ENCODE measurements around the gene CFAP53. TPM values are rescaled to one million over a fixed set of nuclear protein-coding genes. Genes with fewer than 3 reads are reported as not detected.

Gene CFAP53
- polyA plus RNA-seq, 1 of the 3 experiments (the other 2 are of a cell fraction), result 1.6 TPM

DNA sequence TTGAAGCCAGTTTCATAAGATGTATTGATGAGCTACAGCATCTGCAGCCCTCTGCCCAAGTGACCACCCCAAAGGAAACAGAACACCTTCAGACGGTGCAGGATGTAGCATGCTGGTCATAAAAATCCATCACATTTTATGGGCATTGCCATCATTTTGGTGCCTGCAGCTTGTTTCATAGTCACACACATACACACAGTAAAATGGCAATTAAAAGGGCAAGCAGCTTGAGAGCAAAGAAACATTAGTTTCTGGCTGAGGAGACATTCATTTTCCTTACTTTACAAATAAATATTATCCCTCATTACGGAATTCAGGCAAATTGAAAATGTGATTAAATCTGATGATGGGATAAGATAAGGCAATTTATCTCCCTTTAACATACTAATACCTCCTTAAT, 84.7 kb downstream of the CFAP53 start:
- ChIA-PET POLR2A (no interaction called here), CTCF (interaction anchor here (1.2 to 1.4 kb wide), 2 partner anchors 22 to 176 kb away, joined by 3 to 8 read pairs; no protein-coding TSS in a partner anchor)
- H3K27ac ChIP-seq (ENCODE audit: low read depth in 2 of 2, low read length in 1 of 2), result no peak overlapping the region
- TF ChIP-seq, protein P1, sequence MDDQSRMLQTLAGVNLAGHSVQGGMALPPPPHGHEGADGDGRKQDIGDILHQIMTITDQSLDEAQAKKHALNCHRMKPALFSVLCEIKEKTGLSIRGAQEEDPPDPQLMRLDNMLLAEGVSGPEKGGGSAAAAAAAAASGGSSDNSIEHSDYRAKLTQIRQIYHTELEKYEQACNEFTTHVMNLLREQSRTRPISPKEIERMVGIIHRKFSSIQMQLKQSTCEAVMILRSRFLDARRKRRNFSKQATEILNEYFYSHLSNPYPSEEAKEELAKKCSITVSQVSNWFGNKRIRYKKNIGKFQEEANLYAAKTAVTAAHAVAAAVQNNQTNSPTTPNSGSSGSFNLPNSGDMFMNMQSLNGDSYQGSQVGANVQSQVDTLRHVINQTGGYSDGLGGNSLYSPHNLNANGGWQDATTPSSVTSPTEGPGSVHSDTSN (IDR thresholded peaks at IDR 0.05), result no peak
- TF ChIP-seq MXI1 (IDR thresholded peaks at IDR 0.05; ENCODE audit: low read depth, low read length) (no peak), GABPA (IDR thresholded peaks at IDR 0.05; ENCODE audit: low read depth) (no peak), CHD2 (IDR thresholded peaks at IDR 0.05; ENCODE audit: low read length, partially characterized antibody) (no peak), RFX5 (IDR thresholded peaks at IDR 0.05; ENCODE audit: low read length) (no peak), FOXJ3 (CRISPR knock-in tag; IDR thresholded peaks at IDR 0.05) (no peak), MEF2A (IDR thresholded peaks at IDR 0.05; ENCODE audit: borderline replicate concordance, low read depth) (no peak), FOXM1 (IDR thresholded peaks at IDR 0.05; ENCODE audit: low read depth) (no peak), USF2 (IDR thresholded peaks at IDR 0.05; ENCODE audit: borderline replicate concordance, low read depth, low read length) (no peak), RAD21 (IDR thresholded peaks at IDR 0.05; ENCODE audit: low read length) (no peak), EP300 (IDR thresholded peaks at IDR 0.05; ENCODE audit: borderline replicate concordance in 1 of 2, low read depth in 1 of 2, low read length in 1 of 2) (no peak), ELF1 (IDR thresholded peaks at IDR 0.05) (no peak), EZH2phosphoT487 (IDR thresholded peaks at IDR 0.05; ENCODE audit: borderline replicate concordance, low read depth) (no peak), TEAD4 (IDR thresholded peaks at IDR 0.05; ENCODE audit: borderline replicate concordance, insufficient read depth) (no peak)
- TF ChIP-seq, protein P2, sequence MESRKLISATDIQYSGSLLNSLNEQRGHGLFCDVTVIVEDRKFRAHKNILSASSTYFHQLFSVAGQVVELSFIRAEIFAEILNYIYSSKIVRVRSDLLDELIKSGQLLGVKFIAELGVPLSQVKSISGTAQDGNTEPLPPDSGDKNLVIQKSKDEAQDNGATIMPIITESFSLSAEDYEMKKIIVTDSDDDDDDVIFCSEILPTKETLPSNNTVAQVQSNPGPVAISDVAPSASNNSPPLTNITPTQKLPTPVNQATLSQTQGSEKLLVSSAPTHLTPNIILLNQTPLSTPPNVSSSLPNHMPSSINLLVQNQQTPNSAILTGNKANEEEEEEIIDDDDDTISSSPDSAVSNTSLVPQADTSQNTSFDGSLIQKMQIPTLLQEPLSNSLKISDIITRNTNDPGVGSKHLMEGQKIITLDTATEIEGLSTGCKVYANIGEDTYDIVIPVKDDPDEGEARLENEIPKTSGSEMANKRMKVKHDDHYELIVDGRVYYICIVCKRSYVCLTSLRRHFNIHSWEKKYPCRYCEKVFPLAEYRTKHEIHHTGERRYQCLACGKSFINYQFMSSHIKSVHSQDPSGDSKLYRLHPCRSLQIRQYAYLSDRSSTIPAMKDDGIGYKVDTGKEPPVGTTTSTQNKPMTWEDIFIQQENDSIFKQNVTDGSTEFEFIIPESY (IDR thresholded peaks at IDR 0.05; ENCODE audit: borderline replicate concordance, low read depth), result no peak
- TF ChIP-seq, protein P3, sequence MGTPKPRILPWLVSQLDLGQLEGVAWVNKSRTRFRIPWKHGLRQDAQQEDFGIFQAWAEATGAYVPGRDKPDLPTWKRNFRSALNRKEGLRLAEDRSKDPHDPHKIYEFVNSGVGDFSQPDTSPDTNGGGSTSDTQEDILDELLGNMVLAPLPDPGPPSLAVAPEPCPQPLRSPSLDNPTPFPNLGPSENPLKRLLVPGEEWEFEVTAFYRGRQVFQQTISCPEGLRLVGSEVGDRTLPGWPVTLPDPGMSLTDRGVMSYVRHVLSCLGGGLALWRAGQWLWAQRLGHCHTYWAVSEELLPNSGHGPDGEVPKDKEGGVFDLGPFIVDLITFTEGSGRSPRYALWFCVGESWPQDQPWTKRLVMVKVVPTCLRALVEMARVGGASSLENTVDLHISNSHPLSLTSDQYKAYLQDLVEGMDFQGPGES (IDR thresholded peaks at IDR 0.05; ENCODE audit: low read depth, low read length), result no peak
- TF ChIP-seq, protein P4, sequence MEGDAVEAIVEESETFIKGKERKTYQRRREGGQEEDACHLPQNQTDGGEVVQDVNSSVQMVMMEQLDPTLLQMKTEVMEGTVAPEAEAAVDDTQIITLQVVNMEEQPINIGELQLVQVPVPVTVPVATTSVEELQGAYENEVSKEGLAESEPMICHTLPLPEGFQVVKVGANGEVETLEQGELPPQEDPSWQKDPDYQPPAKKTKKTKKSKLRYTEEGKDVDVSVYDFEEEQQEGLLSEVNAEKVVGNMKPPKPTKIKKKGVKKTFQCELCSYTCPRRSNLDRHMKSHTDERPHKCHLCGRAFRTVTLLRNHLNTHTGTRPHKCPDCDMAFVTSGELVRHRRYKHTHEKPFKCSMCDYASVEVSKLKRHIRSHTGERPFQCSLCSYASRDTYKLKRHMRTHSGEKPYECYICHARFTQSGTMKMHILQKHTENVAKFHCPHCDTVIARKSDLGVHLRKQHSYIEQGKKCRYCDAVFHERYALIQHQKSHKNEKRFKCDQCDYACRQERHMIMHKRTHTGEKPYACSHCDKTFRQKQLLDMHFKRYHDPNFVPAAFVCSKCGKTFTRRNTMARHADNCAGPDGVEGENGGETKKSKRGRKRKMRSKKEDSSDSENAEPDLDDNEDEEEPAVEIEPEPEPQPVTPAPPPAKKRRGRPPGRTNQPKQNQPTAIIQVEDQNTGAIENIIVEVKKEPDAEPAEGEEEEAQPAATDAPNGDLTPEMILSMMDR (IDR thresholded peaks at IDR 0.05), result no peak
- no peak overlapping the region for H2AFZ ChIP-seq (ENCODE audit: low read depth)
- no peak overlapping the region for H3K4me3 ChIP-seq (ENCODE audit: low read depth in 2 of 2, low read length in 1 of 2)
- DNase-seq, result no peak
- H3K36me3 ChIP-seq (replicated peaks in 1 of 2; ENCODE audit: control insufficient read depth in 1 of 2, insufficient read depth in 2 of 2, low read length in 1 of 2), result no peaks in the 10 kb centered on the region
- no peak overlapping the region for H3K4me2 ChIP-seq
- no peaks in the 10 kb centered on the region; the same call in 1 of the 2 replicates for H3K27me3 ChIP-seq (ENCODE audit: insufficient read depth)
- no peaks in the 10 kb centered on the region for H4K20me1 ChIP-seq (ENCODE audit: insufficient read depth)
- H3K9ac ChIP-seq, result no peak overlapping the region
- H3K4me1 ChIP-seq (ENCODE audit: control insufficient read depth in 1 of 2, insufficient read depth in 2 of 2, low read depth in 1 of 2, low read length in 1 of 2), result peaks cover 0 to 5% of the 10 kb centered on the region in 2 experiments; a peak in 1 of 4 replicates
- H3K9me2 ChIP-seq, result no peaks in the 10 kb centered on the region
- no peaks in the 10 kb centered on the region for H3K79me2 ChIP-seq (ENCODE audit: insufficient read depth)
- H3K9me3 ChIP-seq, result no peaks in the 10 kb centered on the region
- WGBS (ENCODE audit: low lambda C conversion rate), result 11% methylated on average over 2 of the region's 2 CpGs
- H3F3A ChIP-seq (replicated peaks; ENCODE audit: insufficient read depth), result no peaks in the 10 kb centered on the region
